Measurements from ENCODE around the gene ZNF627. TPM values are rescaled to one million over a fixed set of nuclear protein-coding genes. Genes with fewer than 3 reads are reported as not detected.

Gene ZNF627
- total and polyA plus RNA-seq, 2 of the 8 experiments (the other 6 are each of a cell fraction or from before 2014, with no cell fraction given), result 7.2 to 13.7 TPM

- TF ChIP-seq CEBPB (IDR thresholded peaks at IDR 0.05; ENCODE audit: low read depth, low read length), result no peak
- Histone ChIP-seq H3K4me2 (ENCODE audit: insufficient read depth in 1 of 2, low read depth in 2 of 2, low read length in 2 of 2) (no peak overlapping the region), H3K4me3 (ENCODE audit: extremely low read depth in 1 of 4, insufficient read depth in 2 of 4, low read depth in 3 of 4, low read length in 4 of 4) (no peak overlapping the region), H3K79me2 (ENCODE audit: control insufficient read depth in 1 of 2, insufficient read depth in 2 of 2, low read length in 2 of 2) (no peaks in the 10 kb centered on the region), H4K8ac (ENCODE audit: extremely low read depth, insufficient read depth, low read length) (no peak overlapping the region), H3K23me2 (ENCODE audit: low read depth, low read length) (no peaks in the 10 kb centered on the region), H3K9ac (replicated peaks in 1 of 4; ENCODE audit: extremely low read depth in 1 of 4, low read depth in 3 of 4, low read length in 3 of 4) (no peak overlapping the region), H3K18ac (ENCODE audit: extremely low read depth, low read length) (no peak overlapping the region), H2BK15ac (ENCODE audit: low read length) (no peak overlapping the region), H2AFZ (ENCODE audit: low read length) (no peak overlapping the region), H3K4ac (replicated peaks; ENCODE audit: insufficient read length, low read depth, low read length) (no peak overlapping the region), H4K91ac (replicated peaks; ENCODE audit: insufficient read length, low read length) (no peak overlapping the region), H2BK20ac (ENCODE audit: low read length) (no peak overlapping the region), H3K9me3 (ENCODE audit: insufficient read depth in 2 of 2, low read depth in 1 of 2, low read length in 1 of 2) (peaks cover 9 to 10% of the 10 kb centered on the region in 2 experiments), H4K5ac (ENCODE audit: insufficient read length, low read depth, low read length) (no peak overlapping the region), H2BK5ac (ENCODE audit: low read depth, low read length) (no peak overlapping the region), H3K56ac (replicated peaks; ENCODE audit: insufficient read length, low read depth, low read length) (no peak overlapping the region), H2BK12ac (ENCODE audit: low read depth, low read length) (no peak overlapping the region), H3K23ac (ENCODE audit: insufficient read length) (no peak overlapping the region), H3K27ac (ENCODE audit: low read depth, low read length) (no peak overlapping the region), H3K27me3 (replicated peaks in 1 of 4; ENCODE audit: control insufficient read depth in 3 of 4, extremely low read depth in 1 of 4, insufficient read depth in 3 of 4, low read length in 3 of 4) (no peaks in the 10 kb centered on the region), H3K36me3 (ENCODE audit: control insufficient read depth in 2 of 4, insufficient read depth in 4 of 4, low read length in 3 of 4) (peaks cover 0 to 14% (median 5%) of the 10 kb centered on the region in 4 experiments; a peak in 5 of 8 replicates), H2BK120ac (replicated peaks; ENCODE audit: low read depth, low read length) (no peak overlapping the region), H3K14ac (ENCODE audit: insufficient read length) (no peak overlapping the region), H3K79me1 (ENCODE audit: low read depth, low read length) (no peaks in the 10 kb centered on the region), H3K4me1 (replicated peaks in 1 of 4; ENCODE audit: control insufficient read depth in 3 of 4, insufficient read depth in 4 of 4, low read length in 3 of 4) (no peaks in the 10 kb centered on the region), H4K20me1 (replicated peaks in 1 of 2; ENCODE audit: control insufficient read depth in 1 of 2, insufficient read depth in 2 of 2, low read length in 2 of 2) (no peaks in the 10 kb centered on the region), H2AK5ac (ENCODE audit: low read depth, low read length) (no peak overlapping the region)
- DNase-seq (ENCODE audit: low read depth in 1 of 2, low spot score in 2 of 2) (no peak), FAIRE-seq (no peak)
- WGBS, 2 experiments (ENCODE audit: extremely low coverage in 1 of 2, insufficient coverage in 1 of 2, insufficient read length in 1 of 2, insufficient replicate concordance in 2 of 2, low coverage in 1 of 2, low lambda C conversion rate in 2 of 2, missing lambda C conversion rate in 1 of 2), result 96% methylated on average over 3 of the region's 3 CpGs; no CpG with 5 or more reads in 1 of the 2 experiments
- CTCF ChIA-PET (ENCODE audit: partially characterized antibody), result interaction anchor here (0.8 to 1.3 kb wide), 5 partner anchors 36 to 989 kb away, joined by 3 to 4 read pairs (median 3); partner anchors contain the start of gene ZNF491
- POLR2A ChIA-PET (ENCODE audit: partially characterized antibody), result interaction anchor here (1.0 kb wide), 1 partner anchor 35 kb away, joined by 3 read pairs; no protein-coding TSS in a partner anchor
Measured at GRCh38 chr19:11657307-11657706, 60.0 kb downstream of the ZNF627 start.
